ENCODE results near the gene CLRN3. TPM values are rescaled to one million over a fixed set of nuclear protein-coding genes. Genes with fewer than 3 reads are reported as not detected.

CLRN3 gene
- total RNA-seq, 1 donor from 2014 or later = not detected

DNA sequence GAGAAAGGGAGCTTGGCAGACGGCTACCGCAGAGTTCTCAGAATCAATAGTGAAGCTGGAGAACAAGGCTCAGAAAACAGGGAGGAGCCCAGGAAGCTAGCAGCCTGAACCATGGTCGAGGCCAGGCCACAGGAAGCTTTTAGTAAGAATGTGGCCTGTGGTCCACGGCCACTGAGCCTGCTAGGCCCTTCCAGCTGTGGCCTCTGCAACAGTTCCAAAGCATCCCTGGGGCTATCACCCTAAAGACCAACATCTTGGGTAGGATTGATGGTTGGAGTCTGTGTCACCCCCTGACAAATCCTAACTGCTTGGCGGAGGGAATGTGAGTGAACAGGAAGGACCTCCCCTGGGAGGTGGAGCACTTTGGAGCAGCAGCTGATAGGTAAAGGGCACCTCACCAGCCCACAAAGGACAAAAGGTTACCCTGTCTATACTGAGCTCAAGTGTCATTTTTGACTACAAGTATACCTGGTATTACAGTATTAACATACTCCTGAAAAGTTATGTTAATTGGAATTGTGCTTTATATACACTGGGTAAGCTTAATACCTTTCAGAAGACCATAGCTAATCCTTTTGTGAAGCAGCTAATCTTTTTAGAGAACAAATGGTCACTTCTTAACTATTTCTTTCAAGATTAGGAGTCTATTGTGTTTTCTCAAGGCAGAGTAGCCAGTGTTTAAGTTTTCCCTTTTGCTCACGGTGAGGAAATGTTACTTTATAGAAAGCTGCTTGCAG is 32.9 kb upstream of the CLRN3 start:
- peaks cover 2% of the 10 kb centered on the region for H3K36me3 Mint-ChIP-seq (ENCODE audit: low read depth, unreplicated experiment)
- no peak overlapping the region for H3K27ac Mint-ChIP-seq (ENCODE audit: unreplicated experiment)
- Histone ChIP-seq H3K9ac (ENCODE audit: low read length) (no peak overlapping the region), H3K4me3 (ENCODE audit: insufficient read depth, low read depth, low read length) (no peak overlapping the region), H4K20me1 (ENCODE audit: insufficient read depth, low read length) (no peaks in the 10 kb centered on the region), H3K9me3 (ENCODE audit: insufficient read depth, low read depth, low read length) (no peaks in the 10 kb centered on the region), H3K36me3 (ENCODE audit: insufficient read depth, low read length) (no peaks in the 10 kb centered on the region), H3K79me2 (ENCODE audit: insufficient read depth, low read length) (peaks cover 34% of the 10 kb centered on the region), H3K4me2 (ENCODE audit: low read length) (no peak overlapping the region), H2AFZ (ENCODE audit: low read depth, low read length) (no peak overlapping the region), H3K27me3 (ENCODE audit: insufficient read depth, low read length) (no peaks in the 10 kb centered on the region), H3K27ac (ENCODE audit: low read depth, low read length) (no peak overlapping the region), H3K4me1 (ENCODE audit: insufficient read depth, low read length) (peaks cover 42% of the 10 kb centered on the region)
- peak; percentile 36 for DNase-seq (ENCODE audit: low read depth)
- peaks cover 57% of the 10 kb centered on the region for H3K4me1 Mint-ChIP-seq (ENCODE audit: low read depth, unreplicated experiment)
- no peak overlapping the region for H3K4me3 Mint-ChIP-seq (ENCODE audit: unreplicated experiment)
- peaks cover 4% of the 10 kb centered on the region for H3K9me3 Mint-ChIP-seq (ENCODE audit: unreplicated experiment)
- no peaks in the 10 kb centered on the region for H3K27me3 Mint-ChIP-seq (ENCODE audit: low read depth, unreplicated experiment)
- TF ChIP-seq, protein P1, sequence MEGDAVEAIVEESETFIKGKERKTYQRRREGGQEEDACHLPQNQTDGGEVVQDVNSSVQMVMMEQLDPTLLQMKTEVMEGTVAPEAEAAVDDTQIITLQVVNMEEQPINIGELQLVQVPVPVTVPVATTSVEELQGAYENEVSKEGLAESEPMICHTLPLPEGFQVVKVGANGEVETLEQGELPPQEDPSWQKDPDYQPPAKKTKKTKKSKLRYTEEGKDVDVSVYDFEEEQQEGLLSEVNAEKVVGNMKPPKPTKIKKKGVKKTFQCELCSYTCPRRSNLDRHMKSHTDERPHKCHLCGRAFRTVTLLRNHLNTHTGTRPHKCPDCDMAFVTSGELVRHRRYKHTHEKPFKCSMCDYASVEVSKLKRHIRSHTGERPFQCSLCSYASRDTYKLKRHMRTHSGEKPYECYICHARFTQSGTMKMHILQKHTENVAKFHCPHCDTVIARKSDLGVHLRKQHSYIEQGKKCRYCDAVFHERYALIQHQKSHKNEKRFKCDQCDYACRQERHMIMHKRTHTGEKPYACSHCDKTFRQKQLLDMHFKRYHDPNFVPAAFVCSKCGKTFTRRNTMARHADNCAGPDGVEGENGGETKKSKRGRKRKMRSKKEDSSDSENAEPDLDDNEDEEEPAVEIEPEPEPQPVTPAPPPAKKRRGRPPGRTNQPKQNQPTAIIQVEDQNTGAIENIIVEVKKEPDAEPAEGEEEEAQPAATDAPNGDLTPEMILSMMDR (IDR thresholded peaks at IDR 0.05; ENCODE audit: insufficient read depth, low read depth, low read length) = no peak
- no peak for TF ChIP-seq EZH2 (IDR thresholded peaks at IDR 0.05; ENCODE audit: insufficient read depth, low read length)
- no peak for FAIRE-seq

DNA sequence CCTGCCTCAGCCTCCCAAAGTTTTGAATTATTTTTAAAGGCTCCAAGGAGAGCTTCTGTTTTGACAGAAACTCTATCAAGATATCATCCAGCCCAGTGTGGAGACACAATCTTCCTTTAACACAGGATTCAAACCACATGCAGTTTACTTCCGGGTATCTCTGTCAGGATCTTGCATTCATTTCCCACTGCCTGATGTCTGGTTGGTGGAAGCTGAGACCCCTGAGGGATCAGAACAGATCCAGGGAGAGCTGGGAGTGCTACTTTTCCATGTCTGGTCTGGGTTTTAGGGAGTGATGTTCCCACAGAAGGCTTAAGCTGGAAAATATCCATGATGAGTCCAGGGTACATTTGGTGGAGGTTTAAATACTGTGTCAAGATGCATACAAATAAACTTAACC is 30.9 kb upstream of the CLRN3 start:
- Histone ChIP-seq H3K9me3 (ENCODE audit: insufficient read depth, low read depth, low read length) (no peaks in the 10 kb centered on the region), H3K4me2 (ENCODE audit: low read length) (peak overlapping the region; percentile 72), H3K27ac (ENCODE audit: low read depth, low read length) (peak overlapping the region; percentile 83), H3K79me2 (ENCODE audit: insufficient read depth, low read length) (peaks cover 38% of the 10 kb centered on the region), H3K4me3 (ENCODE audit: insufficient read depth, low read depth, low read length) (no peak overlapping the region), H3K36me3 (ENCODE audit: insufficient read depth, low read length) (no peaks in the 10 kb centered on the region), H2AFZ (ENCODE audit: low read depth, low read length) (no peak overlapping the region), H3K9ac (ENCODE audit: low read length) (no peak overlapping the region), H3K27me3 (ENCODE audit: insufficient read depth, low read length) (no peaks in the 10 kb centered on the region), H3K4me1 (ENCODE audit: insufficient read depth, low read length) (peaks cover 54% of the 10 kb centered on the region), H4K20me1 (ENCODE audit: insufficient read depth, low read length) (no peaks in the 10 kb centered on the region)
- Mint-ChIP-seq H3K36me3 (ENCODE audit: low read depth, unreplicated experiment) (peaks cover 6% of the 10 kb centered on the region), H3K27me3 (ENCODE audit: low read depth, unreplicated experiment) (no peaks in the 10 kb centered on the region), H3K27ac (ENCODE audit: unreplicated experiment) (peak overlapping the region; percentile 98), H3K4me1 (ENCODE audit: low read depth, unreplicated experiment) (peaks cover 72% of the 10 kb centered on the region), H3K9me3 (ENCODE audit: unreplicated experiment) (peaks cover 4% of the 10 kb centered on the region), H3K4me3 (ENCODE audit: unreplicated experiment) (no peak overlapping the region)
- DNase-seq (ENCODE audit: low read depth) = no peak
- FAIRE-seq = no peak
- TF ChIP-seq, protein P1 (IDR thresholded peaks at IDR 0.05; ENCODE audit: insufficient read depth, low read depth, low read length) = no peak
- TF ChIP-seq EZH2 (IDR thresholded peaks at IDR 0.05; ENCODE audit: insufficient read depth, low read length) = no peak

Measured in astrocyte (in vitro differentiated cells and primary cell).